HG03095 (cell line): Measurements from ENCODE around the gene PODN.
A peak's percentile ranks its signal among the peaks of the same experiment; 100 is the strongest.

Experiments
- ATAC-seq: cut with Tn5 transposase; IDR thresholded peaks from one replicate; pipeline ENCODE4 v1.9.1; 2021; ENCODE audit warnings: moderate library complexity; ENCODE audit not compliant: unreplicated experiment

Gene PODN, protein sequence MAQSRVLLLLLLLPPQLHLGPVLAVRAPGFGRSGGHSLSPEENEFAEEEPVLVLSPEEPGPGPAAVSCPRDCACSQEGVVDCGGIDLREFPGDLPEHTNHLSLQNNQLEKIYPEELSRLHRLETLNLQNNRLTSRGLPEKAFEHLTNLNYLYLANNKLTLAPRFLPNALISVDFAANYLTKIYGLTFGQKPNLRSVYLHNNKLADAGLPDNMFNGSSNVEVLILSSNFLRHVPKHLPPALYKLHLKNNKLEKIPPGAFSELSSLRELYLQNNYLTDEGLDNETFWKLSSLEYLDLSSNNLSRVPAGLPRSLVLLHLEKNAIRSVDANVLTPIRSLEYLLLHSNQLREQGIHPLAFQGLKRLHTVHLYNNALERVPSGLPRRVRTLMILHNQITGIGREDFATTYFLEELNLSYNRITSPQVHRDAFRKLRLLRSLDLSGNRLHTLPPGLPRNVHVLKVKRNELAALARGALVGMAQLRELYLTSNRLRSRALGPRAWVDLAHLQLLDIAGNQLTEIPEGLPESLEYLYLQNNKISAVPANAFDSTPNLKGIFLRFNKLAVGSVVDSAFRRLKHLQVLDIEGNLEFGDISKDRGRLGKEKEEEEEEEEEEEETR

DNA sequence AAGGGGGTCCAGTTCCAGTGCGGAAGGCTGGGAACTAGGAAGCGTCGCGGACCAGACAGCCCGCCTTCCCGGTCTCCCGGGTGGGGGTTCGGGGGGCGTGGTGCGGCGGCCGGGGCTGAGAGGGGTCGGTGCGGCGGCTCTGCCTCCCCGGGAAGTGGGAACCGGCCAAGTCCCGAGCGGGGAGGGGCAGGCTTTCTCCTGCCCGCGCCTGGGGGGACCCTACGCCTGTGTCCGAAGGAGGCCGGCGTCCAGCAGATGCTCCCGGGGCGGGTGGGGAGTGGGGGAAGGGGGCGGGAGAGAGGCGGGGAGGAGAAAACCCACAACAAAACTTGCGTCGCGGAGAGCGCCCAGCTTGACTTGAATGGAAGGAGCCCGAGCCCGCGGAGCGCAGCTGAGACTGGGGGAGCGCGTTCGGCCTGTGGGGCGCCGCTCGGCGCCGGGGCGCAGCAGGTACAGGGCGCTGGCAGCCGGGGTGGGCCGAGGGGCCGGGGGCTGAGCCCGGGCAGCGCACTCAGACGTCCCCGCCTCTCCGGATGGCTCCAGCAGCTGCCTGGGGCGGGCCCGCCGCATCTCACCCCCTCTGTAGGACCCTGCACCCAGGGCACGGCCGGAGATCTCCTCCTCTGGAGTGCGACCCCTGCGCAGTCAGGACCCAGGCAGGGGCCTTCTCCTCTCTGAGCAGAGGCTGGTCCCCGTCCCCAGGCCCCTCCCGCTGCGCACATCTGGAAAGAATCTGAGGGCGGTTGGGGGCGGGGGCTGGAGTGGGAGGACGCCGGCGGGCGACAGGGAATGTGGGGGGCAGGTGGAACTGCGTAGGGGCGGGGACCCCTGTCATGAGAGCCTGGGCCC lies at the start of gene PODN:
PODN (plus strand) TSS at position 355 of the 849 bp plus-strand sequence. CDS start 7,643 bp downstream, outside the sequence.
- no peak for ATAC-seq

DNA sequence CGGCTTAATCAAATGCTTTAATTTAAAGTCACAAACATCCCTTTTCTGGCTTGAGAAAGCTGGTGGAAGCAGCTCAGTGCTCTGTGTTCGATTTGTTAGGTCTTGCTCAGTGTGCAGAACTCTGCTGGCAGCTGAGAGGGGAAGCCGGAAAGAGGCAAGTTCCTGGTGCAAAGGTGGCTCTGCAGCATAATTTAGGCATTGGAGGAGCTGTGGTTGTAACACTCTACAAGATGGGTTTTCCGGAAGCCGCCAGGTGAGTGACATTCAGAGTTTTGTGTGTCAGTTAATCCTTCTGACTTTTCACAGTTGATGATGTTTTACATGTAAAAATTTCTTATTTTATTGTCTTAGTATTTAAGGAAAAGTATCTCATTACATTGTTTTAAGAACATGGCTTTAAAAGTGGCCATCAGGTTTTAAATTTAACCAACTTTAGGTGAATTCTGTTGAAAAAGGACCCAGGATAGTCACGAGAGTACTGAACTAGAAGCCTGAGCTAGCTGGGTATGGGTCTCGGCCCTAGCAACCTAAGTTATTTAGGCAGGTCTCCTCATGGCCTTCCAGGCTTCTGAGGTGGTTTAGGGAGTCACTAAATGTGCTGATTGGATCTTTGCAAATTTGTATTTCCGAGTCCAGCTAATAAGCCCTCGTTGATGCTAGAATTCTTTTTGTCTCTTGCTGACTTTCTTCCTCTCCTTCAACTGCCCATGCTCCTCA lies 47.1 kb upstream of the PODN start:
- ATAC-seq, result peak; percentile 90

DNA sequence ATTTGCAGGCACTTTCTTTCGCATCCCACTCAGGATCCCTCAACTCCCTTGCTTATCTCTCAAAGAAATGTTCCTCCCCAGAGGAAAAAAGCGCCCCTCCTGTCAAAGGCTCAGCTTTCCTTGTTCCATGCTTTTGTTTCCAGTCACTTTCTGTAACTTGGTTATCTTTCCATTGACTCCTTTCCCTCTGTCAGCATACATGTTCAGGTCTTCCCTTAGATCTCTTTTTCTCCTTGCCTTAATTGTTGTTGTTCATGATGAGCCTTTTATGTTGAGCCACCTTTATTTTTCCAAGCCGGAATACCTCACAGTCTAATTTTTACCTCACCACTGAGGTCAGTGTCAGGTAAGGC lies 46.5 kb upstream of the PODN start:
- ATAC-seq, result no peak

DNA sequence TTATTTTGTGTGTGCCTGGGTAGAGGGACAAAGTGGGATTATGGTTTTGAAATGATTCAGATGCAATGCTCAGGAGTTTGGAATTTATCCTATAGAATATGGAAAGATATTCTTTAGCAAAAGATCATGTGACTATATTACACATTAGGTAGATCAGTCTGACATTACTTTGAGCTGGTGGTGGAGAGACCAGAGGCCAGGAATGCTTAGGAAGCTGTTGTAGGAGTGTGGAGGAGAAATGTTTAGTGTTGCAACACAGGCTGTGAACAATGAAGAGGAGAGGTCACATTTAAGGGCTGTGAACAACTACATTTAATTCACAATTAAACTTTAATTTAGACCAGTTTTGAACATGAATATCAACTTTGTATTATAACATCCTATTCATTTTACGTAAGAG lies 45.3 kb upstream of the PODN start:
- ATAC-seq, result no peak

DNA sequence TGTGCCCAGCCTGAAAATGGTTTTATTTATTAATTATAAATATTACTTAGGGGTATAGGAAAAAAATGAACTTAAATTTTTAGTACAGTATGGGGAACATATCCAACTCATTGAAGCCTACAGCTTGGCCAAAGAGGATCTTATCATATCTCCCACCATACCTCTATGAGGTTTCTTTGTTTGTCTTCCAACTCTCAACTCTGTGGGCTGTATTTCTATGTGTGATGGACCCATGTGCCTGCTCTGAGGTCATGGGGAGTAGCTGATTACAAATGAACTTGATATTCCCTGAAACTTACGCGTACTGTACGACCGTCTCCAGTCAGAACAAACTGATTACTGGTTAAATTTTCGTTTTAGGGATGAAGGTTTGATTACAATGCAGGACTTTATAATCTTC lies 41.4 kb upstream of the PODN start:
- no peak for ATAC-seq

DNA sequence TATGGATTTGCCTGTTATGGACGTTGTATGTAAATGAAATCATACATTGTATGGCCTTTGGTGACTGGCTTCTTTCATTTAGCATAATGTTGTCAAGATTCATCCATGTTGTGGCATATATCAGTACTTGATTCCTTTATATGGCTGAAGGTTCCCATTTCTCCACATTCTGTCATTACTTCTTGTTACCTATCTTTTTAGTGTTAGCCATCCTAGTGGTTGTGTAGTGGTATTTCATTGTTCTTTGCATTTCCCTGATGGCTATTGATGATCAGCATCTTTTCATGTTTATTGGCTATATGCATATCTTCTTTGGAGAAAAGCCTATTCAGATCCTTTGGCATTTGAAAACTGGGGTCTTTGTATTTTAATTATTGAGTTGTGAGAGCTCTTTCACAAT lies 39.8 kb upstream of the PODN start:
- ATAC-seq, result no peak

DNA sequence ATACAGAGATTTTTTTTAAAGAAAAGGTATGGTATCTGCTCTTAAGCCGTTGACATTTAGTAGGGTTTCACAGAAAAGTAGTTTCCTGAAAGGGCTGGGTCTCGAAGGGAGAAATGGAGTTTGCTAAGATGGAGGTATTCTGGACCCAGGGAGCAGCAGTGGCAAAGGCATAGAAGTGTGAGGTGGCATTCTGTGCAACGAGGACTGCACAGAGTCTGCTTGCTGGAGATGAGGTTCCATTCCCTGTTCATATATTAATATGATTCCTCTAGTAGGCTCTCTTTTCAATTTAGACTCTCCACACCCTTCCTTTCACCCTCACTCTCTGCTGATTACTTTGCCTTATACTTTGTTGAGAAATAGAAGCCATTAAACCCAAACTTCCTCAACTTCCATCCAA lies 38.5 kb upstream of the PODN start:
- ATAC-seq, result no peak

DNA sequence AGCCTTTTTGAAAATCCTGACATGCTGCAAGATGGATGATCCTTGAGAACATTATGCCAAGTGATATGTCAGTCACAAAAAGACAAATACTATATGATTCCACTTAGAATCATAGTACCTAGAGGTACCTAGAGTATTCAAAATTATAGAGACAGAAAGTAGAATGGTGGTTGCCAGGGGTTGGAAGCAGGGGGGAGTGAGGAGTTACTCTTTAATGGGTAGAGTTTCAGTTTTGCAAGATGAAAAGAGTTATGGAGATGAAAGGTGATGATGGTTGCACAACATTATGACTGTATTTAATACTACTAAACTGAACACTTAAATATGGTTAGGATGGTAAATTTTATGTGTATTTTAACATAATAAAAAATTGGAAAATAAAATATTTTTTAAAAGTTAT lies 37.9 kb upstream of the PODN start:
- no peak for ATAC-seq

DNA sequence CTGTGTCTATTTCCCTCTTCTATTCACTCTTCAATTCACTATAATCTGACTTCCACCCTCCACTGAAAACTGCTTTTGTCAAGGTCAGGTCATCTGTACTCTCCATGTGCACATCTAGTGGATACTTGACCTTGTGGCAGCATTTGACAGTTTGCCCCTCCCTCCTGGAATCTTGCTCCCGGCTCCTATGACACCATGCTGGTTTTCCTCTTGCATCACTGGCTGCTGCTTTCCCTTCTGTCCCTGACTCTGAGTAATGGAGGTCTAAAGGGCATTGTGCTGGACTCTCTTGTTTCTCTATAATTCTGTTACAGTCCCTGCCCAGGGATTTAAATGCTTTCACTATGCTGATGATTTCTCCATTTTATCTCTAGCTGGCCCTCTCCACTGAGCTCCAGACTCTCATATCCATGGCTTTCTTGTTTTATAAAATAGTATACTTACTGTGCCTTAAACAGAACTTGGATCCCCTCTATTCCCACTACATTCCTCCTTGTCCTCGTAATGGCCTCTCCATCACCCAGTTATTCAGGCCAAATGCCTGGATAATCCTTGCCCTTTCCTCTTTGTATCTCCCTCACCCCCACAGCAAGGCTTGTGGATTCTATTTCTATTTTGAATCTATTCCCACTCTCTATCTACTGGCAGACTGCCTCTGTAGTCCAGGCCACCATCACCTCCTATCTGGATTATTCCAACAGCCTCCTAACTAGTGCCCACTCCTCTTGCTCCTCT lies 36.8 kb upstream of the PODN start:
- ATAC-seq, result no peak

DNA sequence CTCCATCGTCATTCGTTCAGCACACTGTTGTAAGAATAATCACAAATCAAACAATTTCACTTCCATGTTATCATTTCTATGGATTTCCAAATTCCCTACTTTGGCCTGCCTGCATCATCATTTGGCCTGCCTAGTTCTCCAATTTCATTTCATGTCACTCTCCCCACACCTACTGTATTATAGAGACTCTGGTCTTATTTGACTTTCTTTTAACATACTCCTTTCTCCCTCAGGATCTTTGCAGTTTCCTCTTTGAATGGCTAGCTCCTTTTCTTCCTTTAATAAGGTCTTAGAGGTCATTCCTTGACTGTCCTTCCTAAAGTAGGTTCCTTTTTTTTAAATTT lies 36.3 kb upstream of the PODN start:
- ATAC-seq, result no peak

DNA sequence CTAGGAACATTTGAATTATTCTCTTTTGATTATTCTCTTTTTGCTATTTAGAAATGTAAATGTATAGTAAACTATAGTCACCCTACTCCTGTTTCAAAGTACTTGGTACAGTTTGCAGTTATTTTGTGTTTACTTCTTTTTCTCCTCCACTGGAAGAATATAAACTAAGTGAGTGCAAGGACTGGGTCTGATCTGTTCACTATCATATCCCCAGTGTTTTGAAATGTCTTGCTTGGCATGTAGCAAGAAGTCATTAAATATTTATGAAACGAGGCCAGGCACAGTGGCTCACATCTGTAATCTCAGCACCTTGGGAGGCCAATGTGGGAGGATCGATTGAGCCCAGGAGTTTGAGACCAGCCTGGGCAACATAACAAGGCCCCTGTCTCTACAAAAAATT lies 35.8 kb upstream of the PODN start:
- no peak for ATAC-seq

DNA sequence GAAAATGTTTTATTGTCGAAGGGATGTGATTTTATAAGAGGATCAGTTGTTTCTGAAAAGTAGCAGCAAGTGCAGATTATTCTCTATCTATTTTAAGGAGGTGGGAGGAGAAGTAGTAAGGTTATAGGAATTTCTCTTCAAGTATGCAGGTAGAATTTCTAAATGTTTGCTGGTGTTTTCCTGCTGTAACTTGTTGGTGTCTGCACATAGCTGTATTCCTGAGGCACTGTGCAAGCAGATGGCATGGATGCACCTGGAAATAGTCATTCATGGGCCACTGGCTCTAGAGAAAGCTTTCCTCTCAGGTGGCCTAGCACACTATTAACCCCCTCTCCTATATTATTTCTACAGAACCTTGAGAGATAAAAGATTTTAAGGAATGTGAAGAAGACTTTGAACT lies 30.3 kb upstream of the PODN start:
- no peak for ATAC-seq

DNA sequence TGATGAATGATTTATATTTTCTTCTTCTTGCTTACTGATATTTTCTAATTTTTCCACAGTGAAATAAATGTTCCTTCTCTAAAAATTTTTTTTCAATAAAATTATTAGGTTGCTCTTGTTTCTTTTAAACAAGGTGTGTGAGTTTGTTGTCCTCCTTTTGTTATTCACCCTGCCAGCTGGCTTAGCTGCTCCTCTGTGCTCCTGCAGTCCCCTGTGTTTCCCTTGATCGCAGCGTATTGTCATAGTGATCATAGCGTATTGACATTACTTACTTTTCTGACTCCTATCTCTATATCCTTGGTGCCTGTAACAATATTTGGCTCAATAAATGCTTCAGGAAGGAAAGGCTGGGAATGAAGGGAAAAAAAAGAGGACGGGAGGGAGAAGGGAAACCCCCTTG lies 24.9 kb upstream of the PODN start:
- no peak for ATAC-seq

DNA sequence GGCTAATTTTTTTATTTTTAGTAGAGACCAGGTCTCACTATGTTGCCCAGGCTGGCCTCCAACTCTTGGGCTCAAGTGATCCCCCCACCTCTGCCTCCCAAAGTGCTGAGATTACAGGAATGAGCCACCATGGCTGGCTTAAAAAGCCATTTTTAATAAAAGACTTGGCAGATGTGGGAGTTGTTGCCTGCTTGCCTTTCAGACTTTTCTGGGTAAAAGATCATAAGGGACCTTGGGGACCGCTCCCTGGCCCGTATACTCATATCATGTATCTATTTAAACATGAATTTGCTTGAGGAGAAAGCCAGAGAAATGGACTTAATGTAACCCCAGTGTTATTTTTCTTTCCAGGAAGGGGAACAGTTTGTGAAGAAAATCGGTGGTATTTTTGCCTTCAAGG lies 23.4 kb upstream of the PODN start:
- ATAC-seq, result no peak

DNA sequence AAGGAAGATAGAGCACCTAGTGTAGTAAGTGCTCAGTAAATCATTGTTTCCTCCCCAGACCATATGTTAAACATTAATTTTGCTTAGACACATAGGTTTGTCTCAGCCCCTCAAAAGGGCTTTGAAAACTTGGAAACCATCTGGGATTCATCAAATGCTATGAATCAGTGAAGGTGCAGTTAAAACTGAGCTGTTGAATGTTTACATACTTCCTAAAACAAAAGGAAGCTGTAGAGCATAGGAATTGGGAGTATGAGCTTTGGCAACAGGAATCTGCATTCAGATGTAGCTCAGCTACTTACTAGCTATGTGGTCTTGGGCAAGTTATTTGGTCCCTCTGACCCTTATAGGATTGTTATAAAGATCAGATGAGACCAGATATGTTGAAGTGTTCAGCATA lies 18.7 kb upstream of the PODN start:
- no peak for ATAC-seq

DNA sequence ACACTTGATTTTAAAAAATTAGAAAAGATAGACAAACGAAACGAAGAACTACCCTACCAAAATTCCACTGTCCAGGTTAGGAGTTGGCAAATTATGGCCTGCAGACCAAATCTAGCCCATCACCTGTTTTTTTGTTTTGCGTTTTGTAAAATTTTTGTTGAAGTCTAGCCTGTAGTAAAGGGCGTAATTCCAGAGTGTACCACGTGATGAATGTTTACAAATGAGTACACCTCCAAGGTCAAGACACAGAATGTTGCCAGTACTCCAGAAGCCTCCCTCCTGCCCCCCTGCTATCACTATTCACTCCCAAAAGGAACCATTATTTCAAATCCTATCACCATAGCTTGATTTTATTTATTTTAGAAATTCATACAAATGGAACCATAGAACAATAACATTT lies 17.1 kb upstream of the PODN start:
- no peak for ATAC-seq

DNA sequence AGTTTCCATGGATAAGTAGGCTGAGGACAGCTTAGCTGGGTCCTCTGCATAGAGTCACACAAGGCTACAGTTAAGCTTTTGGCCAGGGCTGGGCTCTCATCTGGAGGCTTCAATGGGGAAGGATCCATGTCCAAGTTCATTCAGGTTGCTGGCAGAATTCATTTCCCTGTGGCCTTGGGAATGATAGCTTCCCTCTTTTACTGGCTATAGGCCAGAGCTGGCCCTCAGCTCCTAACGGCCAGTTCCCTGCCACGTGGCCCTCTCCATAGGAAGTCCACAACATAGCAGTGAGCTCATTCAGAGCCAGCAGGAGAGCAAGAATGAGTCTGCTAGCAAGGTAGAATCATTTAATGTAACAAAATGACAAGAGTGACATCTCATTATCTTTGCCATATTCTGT lies 15.1 kb upstream of the PODN start:
- ATAC-seq, result no peak

DNA sequence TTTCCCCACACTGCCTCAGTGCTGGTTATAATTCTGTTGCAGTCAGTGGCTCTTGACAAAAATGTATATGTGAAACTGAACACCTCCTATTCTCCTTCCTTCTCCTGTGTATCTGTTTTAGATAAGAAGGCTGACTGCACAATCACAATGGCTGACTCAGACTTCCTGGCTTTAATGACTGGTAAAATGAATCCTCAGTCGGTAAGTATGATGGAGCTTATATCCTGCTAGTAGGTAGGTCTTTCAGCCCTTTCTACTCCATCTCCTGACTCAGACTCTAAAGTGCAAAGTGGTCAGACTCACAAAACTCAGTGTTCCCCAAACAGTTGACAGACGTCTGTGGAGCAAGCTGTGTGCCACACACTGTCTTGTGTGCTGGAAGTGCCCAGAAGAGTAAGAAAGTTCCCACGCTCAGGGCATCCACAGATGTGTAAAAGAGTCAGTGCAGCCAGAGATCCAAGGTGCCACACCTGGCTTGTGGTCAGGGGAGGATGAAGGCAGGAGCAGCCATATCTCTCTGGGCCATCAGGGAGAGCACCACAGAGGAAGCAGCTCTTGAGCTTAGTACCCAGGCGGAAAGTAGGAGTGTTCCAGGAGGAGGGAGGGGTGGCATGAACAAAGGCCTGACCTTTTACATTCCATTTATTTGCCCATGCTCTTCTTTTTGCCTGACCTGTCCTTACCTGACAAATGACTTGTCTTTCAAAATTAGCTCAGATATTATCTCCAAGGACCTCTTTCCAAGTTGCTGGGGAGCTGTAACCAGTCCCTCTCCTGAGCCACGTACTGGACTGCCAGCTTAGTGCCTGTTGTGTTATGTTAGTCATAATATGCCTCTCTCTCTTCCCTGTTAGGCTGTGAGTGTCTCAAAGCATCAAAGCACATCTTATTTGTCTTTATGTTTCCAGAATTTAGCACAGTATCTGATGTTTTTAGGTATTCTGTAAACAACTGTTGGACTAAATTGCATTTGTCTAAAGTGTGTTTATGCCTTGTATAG lies 14.0 kb upstream of the PODN start:
- ATAC-seq, result no peak

DNA sequence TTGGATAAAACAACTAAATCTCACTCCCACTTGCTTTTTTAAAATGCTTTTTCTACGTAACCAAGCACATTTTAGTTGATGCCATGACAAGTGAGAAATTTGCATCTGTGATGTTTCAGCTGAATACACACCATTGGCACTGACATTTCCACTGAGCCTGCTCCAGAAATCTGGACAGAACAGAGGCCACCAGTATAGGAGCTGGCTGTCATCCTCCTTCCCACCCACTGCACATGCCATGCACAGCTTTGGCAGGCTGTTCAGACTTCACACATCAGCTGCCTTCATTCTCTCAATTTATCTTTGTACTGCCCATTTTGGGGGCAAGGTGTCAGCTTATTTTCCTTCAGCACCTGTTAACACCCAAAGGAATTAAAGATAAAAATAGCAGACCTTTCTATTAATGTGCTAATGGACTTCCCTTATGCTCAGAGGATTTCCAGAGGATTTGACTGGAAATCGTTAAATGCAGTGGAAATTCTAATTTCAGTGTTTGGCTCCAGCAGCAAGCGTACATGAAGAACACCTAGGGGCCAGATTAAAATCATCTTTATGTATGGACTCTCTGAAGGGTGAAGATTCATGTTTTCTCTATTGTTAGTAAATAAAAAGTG lies 12.9 kb upstream of the PODN start:
- ATAC-seq, result no peak
